Measurements from ENCODE around the gene ZNF423. TPM values are rescaled to one million over a fixed set of nuclear protein-coding genes. Genes with fewer than 3 reads are reported as not detected.

Gene ZNF423
- total and polyA plus RNA-seq, 2 of the 13 experiments (the other 11 are each of a cell fraction or from before 2014, with no cell fraction given), result 0.07 to 0.31 TPM

- 34% methylated on average over 20 of the region's 23 CpGs for WGBS (ENCODE audit: low lambda C conversion rate)
- in situ Hi-C loops (cut with HindIII; ENCODE audit: extremely low pct_ligation_motif_present, low pct_unique_long_range_greater_than_20kb) (no loop called here), intact Hi-C loops (cut with micrococcal nuclease; ENCODE audit: unreplicated experiment) (no loop called here)
- POLR2A ChIA-PET, result no interaction called here
- Histone ChIP-seq H3K4me3 (replicated peaks in 1 of 3; ENCODE audit: insufficient read depth in 1 of 3, low read depth in 2 of 3, low read length in 3 of 3) (no peak overlapping the region), H3K36me3 (replicated peaks in 1 of 2; ENCODE audit: control insufficient read depth in 1 of 2, insufficient read depth in 2 of 2, low read length in 2 of 2) (no peaks in the 10 kb centered on the region), H3K27me3 (ENCODE audit: control insufficient read depth in 1 of 2, insufficient read depth in 2 of 2, low read length in 2 of 2) (peaks cover 3 to 18% of the 10 kb centered on the region in 2 experiments; a peak in 3 of 5 replicates), H3K4me1 (ENCODE audit: insufficient read depth, low read length) (peaks cover 13% of the 10 kb centered on the region), H3K27ac (ENCODE audit: extremely low read length, insufficient read depth, low read length) (no peak overlapping the region), H3K9ac (ENCODE audit: insufficient read depth, low read depth, low read length) (no peak overlapping the region), H3K4me2 (ENCODE audit: low read depth, low read length) (no peak overlapping the region), H2AFZ (ENCODE audit: low read length) (no peak overlapping the region), H3K79me2 (ENCODE audit: insufficient read depth, low read length) (no peaks in the 10 kb centered on the region), H3K9me3 (ENCODE audit: low read length) (no peaks in the 10 kb centered on the region), H4K20me1 (ENCODE audit: insufficient read depth, low read length) (no peaks in the 10 kb centered on the region)
- TF ChIP-seq CEBPB (IDR thresholded peaks at IDR 0.05; ENCODE audit: borderline replicate concordance, low read depth, low read length), result peak; percentile 66; the same call in 1 of the 2 replicates
- TF ChIP-seq ZNF737 (CRISPR knock-in tag; IDR thresholded peaks at IDR 0.05; ENCODE audit: borderline replicate concordance), result no peak
- no peak for FAIRE-seq
- no peak for DNase-seq (ENCODE audit: low spot score)
- CTCF ChIA-PET (ENCODE audit: low intra/inter-chr PET ratio, low total read pairs), result no interaction called here
- BruUV-seq (replicated peaks), result no TSS peak
- peak; percentile 10; the same call in 2 of the 3 replicates for ATAC-seq
Measured at GRCh38 chr16:49638673-49639610, 217.0 kb downstream of the ZNF423 start.

GRCh38 chr16:49637933-49638672 lies 217.8 kb downstream of the ZNF423 start:
- no peaks in the 10 kb centered on the region for H4K20me1 ChIP-seq (ENCODE audit: insufficient read depth, low read length)
- peaks cover 3 to 18% of the 10 kb centered on the region in 2 experiments; a peak in 3 of 5 replicates for H3K27me3 ChIP-seq (ENCODE audit: control insufficient read depth in 1 of 2, insufficient read depth in 2 of 2, low read length in 2 of 2)
- CTCF ChIA-PET (ENCODE audit: low intra/inter-chr PET ratio, low total read pairs), result no interaction called here
- H2AFZ ChIP-seq (ENCODE audit: low read length), result no peak overlapping the region
- 66% methylated on average over 33 of the region's 42 CpGs for WGBS (ENCODE audit: low lambda C conversion rate)
- DNase-seq (ENCODE audit: low spot score), result no peak
- H3K36me3 ChIP-seq (replicated peaks in 1 of 2; ENCODE audit: control insufficient read depth in 1 of 2, insufficient read depth in 2 of 2, low read length in 2 of 2), result no peaks in the 10 kb centered on the region
- intact Hi-C loops (cut with micrococcal nuclease; ENCODE audit: unreplicated experiment), result no loop called here
- BruUV-seq (replicated peaks), result no TSS peak
- H3K9ac ChIP-seq (ENCODE audit: insufficient read depth, low read depth, low read length), result no peak overlapping the region
- no peak overlapping the region for H3K27ac ChIP-seq (ENCODE audit: extremely low read length, insufficient read depth, low read length)
- H3K4me1 ChIP-seq (ENCODE audit: insufficient read depth, low read length), result peaks cover 13% of the 10 kb centered on the region
- H3K4me3 ChIP-seq (replicated peaks in 1 of 3; ENCODE audit: insufficient read depth in 1 of 3, low read depth in 2 of 3, low read length in 3 of 3), result no peak overlapping the region
- POLR2A ChIA-PET, result no interaction called here
- TF ChIP-seq, protein P1, sequence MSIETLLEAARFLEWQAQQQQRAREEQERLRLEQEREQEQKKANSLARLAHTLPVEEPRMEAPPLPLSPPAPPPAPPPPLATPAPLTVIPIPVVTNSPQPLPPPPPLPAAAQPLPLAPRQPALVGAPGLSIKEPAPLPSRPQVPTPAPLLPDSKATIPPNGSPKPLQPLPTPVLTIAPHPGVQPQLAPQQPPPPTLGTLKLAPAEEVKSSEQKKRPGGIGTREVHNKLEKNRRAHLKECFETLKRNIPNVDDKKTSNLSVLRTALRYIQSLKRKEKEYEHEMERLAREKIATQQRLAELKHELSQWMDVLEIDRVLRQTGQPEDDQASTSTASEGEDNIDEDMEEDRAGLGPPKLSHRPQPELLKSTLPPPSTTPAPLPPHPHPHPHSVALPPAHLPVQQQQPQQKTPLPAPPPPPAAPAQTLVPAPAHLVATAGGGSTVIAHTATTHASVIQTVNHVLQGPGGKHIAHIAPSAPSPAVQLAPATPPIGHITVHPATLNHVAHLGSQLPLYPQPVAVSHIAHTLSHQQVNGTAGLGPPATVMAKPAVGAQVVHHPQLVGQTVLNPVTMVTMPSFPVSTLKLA (IDR thresholded peaks at IDR 0.05), result peak; percentile 48
- TF ChIP-seq TGIF2 (CRISPR knock-in tag; IDR thresholded peaks at IDR 0.05), result no peak
- H3K9me3 ChIP-seq (ENCODE audit: low read length), result no peaks in the 10 kb centered on the region
- in situ Hi-C loops (cut with HindIII; ENCODE audit: extremely low pct_ligation_motif_present, low pct_unique_long_range_greater_than_20kb), result no loop called here
- H3K4me2 ChIP-seq (ENCODE audit: low read depth, low read length), result no peak overlapping the region
- FAIRE-seq, result no peak
- no peak; the same call in 2 of the 3 replicates for ATAC-seq
- H3K79me2 ChIP-seq (ENCODE audit: insufficient read depth, low read length), result no peaks in the 10 kb centered on the region

Data from HepG2 (cell line).